ENCODE results near the gene DPPA4.
"Not testable (repeated sequence)": the region's sequence is repeated elsewhere in the genome, so short reads cannot be mapped to it uniquely, and the experiment has no call there.

The DPPA4 gene

DNA sequence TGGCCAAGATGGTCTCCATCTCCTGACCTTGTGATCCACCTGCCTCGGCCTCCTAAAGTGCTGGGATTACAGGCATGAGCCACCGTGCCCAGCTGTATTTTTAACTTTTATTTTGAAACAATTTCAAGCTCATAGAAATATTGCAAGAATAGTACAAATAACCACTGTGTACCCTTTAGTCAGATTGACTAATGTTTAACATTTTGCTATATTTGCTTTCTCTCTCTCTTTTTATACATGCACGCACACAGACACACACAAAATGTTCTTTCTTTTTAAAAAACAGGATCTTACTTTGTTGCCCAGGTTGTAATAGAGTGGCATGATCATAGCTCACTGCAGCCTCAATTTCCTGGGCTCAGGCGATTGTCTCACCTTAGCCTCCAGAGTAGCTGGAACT, 25.5 kb upstream of the DPPA4 start:
- H3K27ac ChIP-seq (ENCODE audit: low read depth, low read length) = no peak overlapping the region
- TF ChIP-seq, protein P1, sequence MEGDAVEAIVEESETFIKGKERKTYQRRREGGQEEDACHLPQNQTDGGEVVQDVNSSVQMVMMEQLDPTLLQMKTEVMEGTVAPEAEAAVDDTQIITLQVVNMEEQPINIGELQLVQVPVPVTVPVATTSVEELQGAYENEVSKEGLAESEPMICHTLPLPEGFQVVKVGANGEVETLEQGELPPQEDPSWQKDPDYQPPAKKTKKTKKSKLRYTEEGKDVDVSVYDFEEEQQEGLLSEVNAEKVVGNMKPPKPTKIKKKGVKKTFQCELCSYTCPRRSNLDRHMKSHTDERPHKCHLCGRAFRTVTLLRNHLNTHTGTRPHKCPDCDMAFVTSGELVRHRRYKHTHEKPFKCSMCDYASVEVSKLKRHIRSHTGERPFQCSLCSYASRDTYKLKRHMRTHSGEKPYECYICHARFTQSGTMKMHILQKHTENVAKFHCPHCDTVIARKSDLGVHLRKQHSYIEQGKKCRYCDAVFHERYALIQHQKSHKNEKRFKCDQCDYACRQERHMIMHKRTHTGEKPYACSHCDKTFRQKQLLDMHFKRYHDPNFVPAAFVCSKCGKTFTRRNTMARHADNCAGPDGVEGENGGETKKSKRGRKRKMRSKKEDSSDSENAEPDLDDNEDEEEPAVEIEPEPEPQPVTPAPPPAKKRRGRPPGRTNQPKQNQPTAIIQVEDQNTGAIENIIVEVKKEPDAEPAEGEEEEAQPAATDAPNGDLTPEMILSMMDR (IDR thresholded peaks at IDR 0.05; ENCODE audit: insufficient read depth, low read length, poor library complexity, severe bottlenecking) = no peak
- no peak for TF ChIP-seq EZH2phosphoT487 (conservative IDR thresholded peaks at IDR 0.05; ENCODE audit: low read length)

DNA sequence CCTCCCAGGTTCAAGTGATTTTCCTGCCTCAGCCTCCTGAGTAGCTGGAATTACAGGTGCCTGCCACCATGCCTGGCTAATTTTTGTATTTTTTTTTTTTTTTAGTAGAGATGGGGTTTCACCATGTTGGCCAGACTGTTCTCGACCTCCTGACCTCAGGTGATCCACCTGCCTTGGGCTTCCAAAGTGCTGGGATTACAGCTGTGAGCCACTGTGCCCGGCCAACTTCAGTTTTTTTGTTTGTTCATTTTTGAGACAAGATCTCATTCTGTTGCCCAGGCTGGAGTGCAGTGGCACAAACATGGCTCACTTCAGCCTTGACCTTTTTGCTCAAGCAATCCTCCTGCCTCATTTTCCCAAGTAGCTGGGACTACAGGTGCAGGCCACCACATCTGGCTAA, 21.5 kb upstream of the DPPA4 start:
- not testable (repeated sequence) for H2AFZ ChIP-seq (ENCODE audit: low read depth, low read length, severe bottlenecking); H3K4me3 ChIP-seq (ENCODE audit: insufficient read depth, low read length, poor library complexity, severe bottlenecking); H3K27ac ChIP-seq (ENCODE audit: low read depth, low read length); H3K9ac ChIP-seq (ENCODE audit: low read length); H3K79me2 ChIP-seq (ENCODE audit: insufficient read depth, low read length); H3K4me2 ChIP-seq (ENCODE audit: low read depth, low read length, poor library complexity, severe bottlenecking); H3F3A ChIP-seq (ENCODE audit: insufficient read depth); H3K27me3 ChIP-seq (ENCODE audit: low read length); H4K20me1 ChIP-seq (ENCODE audit: low read depth, low read length); H3K36me3 ChIP-seq (ENCODE audit: low read length); H3K9me2 ChIP-seq (replicated peaks; ENCODE audit: insufficient read depth, low read length); H3K9me3 ChIP-seq (ENCODE audit: insufficient read depth, low read length)

More for the DNA sequence above, 25.5 kb upstream of the DPPA4 start:
- Histone ChIP-seq H3K27me3 (ENCODE audit: low read length) (no peaks in the 10 kb centered on the region), H3K9me2 (replicated peaks; ENCODE audit: insufficient read depth, low read length) (no peaks in the 10 kb centered on the region), H3K4me3 (ENCODE audit: insufficient read depth, low read length, poor library complexity, severe bottlenecking) (no peak overlapping the region), H3K79me2 (ENCODE audit: insufficient read depth, low read length) (no peaks in the 10 kb centered on the region), H2AFZ (ENCODE audit: low read depth, low read length, severe bottlenecking) (no peak overlapping the region), H4K20me1 (ENCODE audit: low read depth, low read length) (no peaks in the 10 kb centered on the region), H3K4me2 (ENCODE audit: low read depth, low read length, poor library complexity, severe bottlenecking) (no peak overlapping the region), H3F3A (ENCODE audit: insufficient read depth) (no peaks in the 10 kb centered on the region), H3K9me3 (ENCODE audit: insufficient read depth, low read length) (no peaks in the 10 kb centered on the region), H3K36me3 (ENCODE audit: low read length) (no peaks in the 10 kb centered on the region), H3K9ac (ENCODE audit: low read length) (no peak overlapping the region)

DNA sequence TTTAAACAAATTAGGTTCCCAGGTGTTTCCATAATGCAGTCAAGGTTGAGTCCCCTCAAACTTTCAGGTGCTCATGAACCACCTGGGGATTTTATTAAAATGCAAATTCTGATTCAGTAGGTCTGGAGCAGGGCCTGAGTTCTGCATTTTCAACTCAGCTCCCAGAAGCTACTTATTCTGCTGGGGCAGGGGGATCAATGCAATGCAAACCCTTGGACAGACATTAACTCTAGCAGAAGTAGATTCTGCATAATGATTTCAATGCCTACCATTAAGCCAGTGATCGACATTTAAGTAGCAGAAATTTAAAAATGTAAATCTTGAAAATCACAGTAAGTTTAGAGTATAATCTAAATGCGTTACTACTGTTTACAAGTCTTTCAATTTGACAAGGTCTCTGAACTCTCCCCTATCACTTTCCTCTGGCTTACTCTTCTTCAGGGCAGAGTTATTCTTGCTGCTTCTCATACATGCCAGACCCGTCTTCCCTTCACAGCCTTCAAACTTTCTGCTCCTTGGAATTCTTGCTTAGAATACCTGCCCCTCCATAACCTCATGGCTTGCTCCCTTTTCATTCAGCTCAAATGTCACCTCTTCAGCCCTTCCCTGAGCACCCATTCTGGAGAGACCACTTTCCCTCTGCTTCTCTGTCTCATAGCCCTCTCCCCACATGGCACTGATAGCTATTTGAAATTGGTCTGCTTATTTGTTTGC, 19.3 kb upstream of the DPPA4 start:
- Histone ChIP-seq H4K20me1 (ENCODE audit: low read depth, low read length) (no peaks in the 10 kb centered on the region), H3K36me3 (ENCODE audit: low read length) (no peaks in the 10 kb centered on the region), H3K9me3 (ENCODE audit: insufficient read depth, low read length) (no peaks in the 10 kb centered on the region), H3K4me3 (ENCODE audit: insufficient read depth, low read length, poor library complexity, severe bottlenecking) (no peak overlapping the region), H3F3A (ENCODE audit: insufficient read depth) (no peaks in the 10 kb centered on the region), H3K9ac (ENCODE audit: low read length) (no peak overlapping the region), H3K79me2 (ENCODE audit: insufficient read depth, low read length) (no peaks in the 10 kb centered on the region), H3K27me3 (ENCODE audit: low read length) (peaks cover 3% of the 10 kb centered on the region; the same call in 1 of the 2 replicates), H3K4me2 (ENCODE audit: low read depth, low read length, poor library complexity, severe bottlenecking) (no peak overlapping the region), H2AFZ (ENCODE audit: low read depth, low read length, severe bottlenecking) (no peak overlapping the region), H3K9me2 (replicated peaks; ENCODE audit: insufficient read depth, low read length) (no peaks in the 10 kb centered on the region), H3K27ac (ENCODE audit: low read depth, low read length) (no peak overlapping the region)
- TF ChIP-seq EZH2phosphoT487 (conservative IDR thresholded peaks at IDR 0.05; ENCODE audit: low read length) = no peak
- TF ChIP-seq, protein P1 (IDR thresholded peaks at IDR 0.05; ENCODE audit: insufficient read depth, low read length, poor library complexity, severe bottlenecking) = no peak

DNA sequence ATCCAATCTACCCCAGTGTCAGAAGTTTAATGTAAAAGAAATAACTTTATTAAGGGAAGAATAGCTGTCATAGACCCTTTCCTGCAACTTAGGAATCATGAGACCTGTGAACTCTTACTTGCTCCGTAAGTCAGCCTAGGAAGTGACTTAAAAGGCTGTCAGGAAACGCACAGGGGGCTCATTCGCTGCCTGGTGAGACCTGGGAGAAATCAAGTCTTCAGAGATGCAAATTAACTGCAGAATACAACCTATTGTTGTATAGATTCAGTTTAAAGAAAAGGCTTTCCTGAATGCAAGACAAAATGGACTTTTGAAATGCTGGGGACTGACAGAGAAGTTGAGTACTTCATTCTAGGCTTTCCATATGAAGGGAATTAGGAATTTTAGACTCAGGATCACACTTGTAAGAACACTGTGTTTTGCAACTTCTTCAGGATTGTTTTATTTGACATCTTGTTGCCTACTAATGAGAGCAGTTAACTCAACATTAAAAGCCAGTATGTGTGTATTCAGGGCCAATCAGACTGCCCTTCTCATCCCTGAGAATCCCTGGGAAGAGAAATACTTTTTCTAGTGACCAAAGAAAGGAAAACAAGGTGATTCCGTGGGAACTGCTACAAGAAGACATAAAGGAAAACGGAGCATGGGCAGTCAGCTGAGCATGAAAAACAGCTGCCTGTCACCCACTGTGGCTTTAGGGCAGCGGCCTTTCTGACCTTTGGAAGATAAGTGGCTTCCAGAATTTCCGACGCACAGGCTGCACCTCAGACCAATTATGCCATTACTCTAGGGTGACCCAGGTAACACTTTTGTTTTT, 18.5 kb upstream of the DPPA4 start:
- no peak overlapping the region for H3K4me3 ChIP-seq (ENCODE audit: insufficient read depth, low read length, poor library complexity, severe bottlenecking)
- H3F3A ChIP-seq (ENCODE audit: insufficient read depth) = no peaks in the 10 kb centered on the region
- H3K36me3 ChIP-seq (ENCODE audit: low read length) = no peaks in the 10 kb centered on the region
- no peak overlapping the region for H3K9ac ChIP-seq (ENCODE audit: low read length)
- H3K79me2 ChIP-seq (ENCODE audit: insufficient read depth, low read length) = no peaks in the 10 kb centered on the region
- H2AFZ ChIP-seq (ENCODE audit: low read depth, low read length, severe bottlenecking) = no peak overlapping the region
- H3K4me2 ChIP-seq (ENCODE audit: low read depth, low read length, poor library complexity, severe bottlenecking) = no peak overlapping the region
- H3K9me2 ChIP-seq (replicated peaks; ENCODE audit: insufficient read depth, low read length) = no peaks in the 10 kb centered on the region
- no peaks in the 10 kb centered on the region for H4K20me1 ChIP-seq (ENCODE audit: low read depth, low read length)
- H3K27ac ChIP-seq (ENCODE audit: low read depth, low read length) = no peak overlapping the region
- H3K9me3 ChIP-seq (ENCODE audit: insufficient read depth, low read length) = no peaks in the 10 kb centered on the region
- no peak for TF ChIP-seq EZH2phosphoT487 (conservative IDR thresholded peaks at IDR 0.05; ENCODE audit: low read length)
- TF ChIP-seq, protein P1 (IDR thresholded peaks at IDR 0.05; ENCODE audit: insufficient read depth, low read length, poor library complexity, severe bottlenecking) = no peak
- peaks cover 3% of the 10 kb centered on the region; the same call in 1 of the 2 replicates for H3K27me3 ChIP-seq (ENCODE audit: low read length)
